Memory B cell (primary cell): ENCODE measurements around the gene PFKFB2.

Experiments used
- ATAC-seq: fragments of 150-1000 bp; cut with Tn5 transposase; 2 replicates; pipeline ENCODE4 v1.10.0; 2021; ENCODE audit warnings: low read depth, mild to moderate bottlenecking, moderate library complexity
- DNase-seq, 2 donors: peaks; one replicate each; pipeline ENCODE4 v3.0.0; 2022; ENCODE audit warnings: low spot score in 2 of 2
- H3K27ac Mint-ChIP-seq: one replicate; pipeline ENCODE4 v1.8.0; 2022; ENCODE audit warnings: mild to moderate bottlenecking, moderate library complexity, mixed read lengths
- H3K27me3 Mint-ChIP-seq: one replicate; pipeline ENCODE4 v1.8.0; 2022; ENCODE audit warnings: mixed read lengths
- H3K36me3 Mint-ChIP-seq: one replicate; pipeline ENCODE4 v1.8.0; 2022; ENCODE audit warnings: mild to moderate bottlenecking, mixed read lengths
- H3K4me1 Mint-ChIP-seq: one replicate; pipeline ENCODE4 v1.8.0; 2022; ENCODE audit warnings: mixed read lengths
- H3K4me3 Mint-ChIP-seq: one replicate; pipeline ENCODE4 v1.8.0; 2022; ENCODE audit warnings: mild to moderate bottlenecking, moderate library complexity, mixed read lengths
- H3K9me3 Mint-ChIP-seq: one replicate; pipeline ENCODE4 v1.8.0; 2022; ENCODE audit warnings: mixed read lengths

PFKFB2 gene

DNA sequence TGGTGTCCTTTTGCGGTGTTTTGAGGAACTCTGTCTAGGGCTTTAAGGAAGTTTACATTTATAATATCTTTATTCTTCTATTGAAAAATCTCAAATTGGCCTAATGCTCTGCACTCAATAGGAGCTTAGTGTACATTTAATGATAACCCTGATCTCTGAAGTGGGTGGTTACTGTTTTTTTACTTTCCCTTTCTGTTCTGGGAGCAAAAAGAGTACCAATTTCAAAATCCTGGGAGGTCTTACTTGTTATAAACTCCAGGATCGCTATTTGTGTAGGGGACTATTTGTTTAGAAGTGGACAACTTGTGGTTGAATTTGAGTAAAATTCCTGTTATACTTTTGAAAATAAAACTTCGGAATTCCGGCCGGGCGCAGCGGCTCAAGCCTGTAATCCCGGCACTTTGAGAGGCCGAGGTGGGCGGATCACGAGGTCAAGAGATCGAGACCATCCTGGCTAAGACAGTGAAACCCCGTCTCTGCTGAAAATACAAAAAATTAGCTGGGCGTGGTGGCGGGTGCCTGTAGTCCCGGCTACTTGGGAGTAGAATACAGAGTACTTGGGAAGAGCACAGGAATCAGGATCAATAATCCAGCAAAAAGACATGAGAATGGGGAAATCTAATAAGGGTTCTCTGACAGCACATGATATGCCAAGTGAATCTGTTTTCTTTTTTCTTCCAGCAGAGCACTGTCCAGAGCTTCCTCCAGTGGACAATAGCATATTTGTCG lies 36.7 kb downstream of the PFKFB2 start:
- no peak for ATAC-seq
- DNase-seq = no peak
- Mint-ChIP-seq H3K4me1 (peaks cover 6% of the 10 kb centered on the region), H3K4me3 (peak overlapping the region; percentile 53), H3K27me3 (no peaks in the 10 kb centered on the region), H3K27ac (peak overlapping the region; percentile 59), H3K9me3 (no peaks in the 10 kb centered on the region), H3K36me3 (no peaks in the 10 kb centered on the region)

DNA sequence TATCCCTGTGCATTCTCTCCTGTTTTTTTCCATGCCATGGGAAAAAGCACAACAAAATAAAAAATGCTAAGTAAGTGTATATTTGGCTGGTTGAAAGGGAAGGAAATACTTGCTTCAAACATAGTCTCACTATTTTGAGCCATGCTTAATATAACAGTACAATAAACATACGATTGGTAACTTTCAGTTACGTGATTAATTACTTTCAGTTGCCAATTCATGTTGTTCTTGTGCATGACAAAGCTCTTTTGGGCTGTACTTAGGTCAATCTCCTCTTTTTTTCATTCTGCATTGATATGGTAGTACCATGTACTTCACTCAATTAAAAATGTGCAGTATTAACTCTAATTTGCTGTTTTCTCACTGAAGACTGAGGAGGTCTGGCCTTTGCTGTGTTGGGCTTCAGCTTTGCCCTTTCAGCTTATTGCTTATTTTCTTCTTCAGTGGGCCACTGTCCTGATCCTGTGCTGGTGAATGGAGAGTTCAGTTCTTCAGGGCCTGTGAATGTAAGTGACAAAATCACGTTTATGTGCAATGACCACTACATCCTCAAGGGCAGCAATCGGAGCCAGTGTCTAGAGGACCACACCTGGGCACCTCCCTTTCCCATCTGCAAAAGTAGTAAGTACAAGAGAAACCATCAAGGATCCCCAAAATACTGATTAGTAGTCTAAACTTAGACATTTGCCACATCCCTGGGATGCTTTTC lies 38.3 kb downstream of the PFKFB2 start:
- Mint-ChIP-seq H3K4me3 (no peak overlapping the region), H3K27ac (no peak overlapping the region), H3K36me3 (no peaks in the 10 kb centered on the region), H3K9me3 (no peaks in the 10 kb centered on the region), H3K27me3 (peaks cover 1% of the 10 kb centered on the region), H3K4me1 (peaks cover 5% of the 10 kb centered on the region)
- ATAC-seq (no peak), DNase-seq (no peak)

DNA sequence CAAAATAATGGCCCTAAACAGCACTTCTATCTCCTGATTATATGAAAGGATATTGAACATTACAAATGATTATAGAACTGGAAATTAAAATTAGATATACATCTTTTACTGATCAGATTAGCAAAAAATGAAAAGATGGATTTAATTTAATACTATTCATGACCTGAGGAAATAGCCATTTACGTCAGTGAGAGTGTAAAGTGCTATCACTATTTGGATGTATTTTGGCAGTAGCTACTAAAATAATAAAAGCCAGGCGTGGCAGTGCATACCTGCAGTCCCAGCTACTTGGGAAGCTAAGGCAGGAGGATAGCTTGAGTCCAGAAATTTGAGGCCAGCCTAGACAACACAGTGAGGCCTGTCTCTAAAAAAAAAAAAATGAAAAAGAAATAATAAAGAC lies 40.9 kb downstream of the PFKFB2 start:
- Mint-ChIP-seq H3K4me3 (no peak overlapping the region), H3K4me1 (peaks cover 7% of the 10 kb centered on the region), H3K9me3 (no peaks in the 10 kb centered on the region), H3K36me3 (no peaks in the 10 kb centered on the region), H3K27me3 (peaks cover 1% of the 10 kb centered on the region), H3K27ac (no peak overlapping the region)
- DNase-seq (no peak), ATAC-seq (no peak)

DNA sequence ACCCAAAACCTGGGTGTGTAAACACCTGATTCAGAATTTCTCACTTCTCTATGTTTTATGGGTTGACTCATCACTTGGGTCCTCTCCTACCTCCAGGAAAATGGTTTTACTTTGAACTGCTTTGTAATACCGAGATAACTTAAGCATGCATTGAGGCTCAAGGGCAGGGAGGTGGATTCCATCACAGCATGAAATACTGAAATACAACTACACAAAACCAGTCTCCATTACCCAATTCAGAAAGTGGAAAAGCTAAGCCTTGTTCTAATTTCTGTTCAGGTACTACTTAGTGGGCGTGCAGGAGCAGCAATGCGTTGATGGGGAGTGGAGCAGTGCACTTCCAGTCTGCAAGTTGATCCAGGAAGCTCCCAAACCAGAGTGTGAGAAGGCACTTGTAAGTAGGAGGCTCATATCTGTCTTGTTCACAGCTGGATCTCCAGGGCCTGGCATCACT lies 44.8 kb downstream of the PFKFB2 start:
- peaks cover 12% of the 10 kb centered on the region for H3K27me3 Mint-ChIP-seq
- H3K4me3 Mint-ChIP-seq = no peak overlapping the region
- H3K4me1 Mint-ChIP-seq = peaks cover 3% of the 10 kb centered on the region
- H3K36me3 Mint-ChIP-seq = no peaks in the 10 kb centered on the region
- H3K27ac Mint-ChIP-seq = no peak overlapping the region
- no peak for ATAC-seq
- H3K9me3 Mint-ChIP-seq = no peaks in the 10 kb centered on the region
- DNase-seq = no peak

DNA sequence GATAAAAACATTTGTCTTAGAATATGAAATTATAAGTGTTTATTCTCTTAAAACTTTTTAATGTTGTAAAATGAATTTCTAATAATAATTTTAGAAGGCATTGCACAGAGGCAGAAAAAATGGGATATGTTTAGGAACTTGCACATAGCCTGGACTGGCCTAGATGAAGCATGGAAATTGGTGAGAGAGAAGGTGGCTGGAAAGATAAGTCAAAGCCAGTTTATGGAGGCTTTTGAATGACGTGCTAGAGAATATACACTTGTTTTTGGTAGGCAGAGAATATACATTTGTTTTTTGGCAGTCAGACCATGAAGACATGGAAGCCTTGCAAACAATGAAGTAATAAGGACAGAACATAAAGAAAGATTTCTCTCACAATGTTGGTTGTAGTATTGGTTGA lies 48.6 kb downstream of the PFKFB2 start:
- no peak overlapping the region for H3K4me3 Mint-ChIP-seq
- DNase-seq = no peak
- no peak overlapping the region for H3K27ac Mint-ChIP-seq
- no peaks in the 10 kb centered on the region for H3K9me3 Mint-ChIP-seq
- H3K4me1 Mint-ChIP-seq = no peaks in the 10 kb centered on the region
- H3K36me3 Mint-ChIP-seq = no peaks in the 10 kb centered on the region
- ATAC-seq = no peak
- H3K27me3 Mint-ChIP-seq = peaks cover 11% of the 10 kb centered on the region

DNA sequence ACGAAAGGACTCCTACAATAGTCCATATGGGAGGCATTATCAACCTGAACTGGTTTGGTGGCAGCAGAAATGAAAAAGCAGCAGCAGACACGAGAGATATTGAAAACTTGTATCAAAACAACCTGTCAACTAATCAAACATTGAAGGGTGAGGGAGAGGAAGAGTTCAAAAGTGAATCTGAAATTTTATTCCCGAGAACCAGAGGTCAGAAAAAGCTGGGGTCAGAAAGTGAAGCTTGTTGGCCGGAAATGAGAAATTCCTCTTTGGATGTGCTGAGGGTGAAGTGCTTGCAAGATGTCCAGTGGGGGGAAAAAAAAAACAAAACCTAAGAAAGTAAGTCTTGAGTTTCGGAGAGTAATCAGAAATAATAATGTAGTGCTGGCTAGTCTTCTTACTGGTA lies 49.1 kb downstream of the PFKFB2 start:
- no peak for DNase-seq
- no peak overlapping the region for H3K4me3 Mint-ChIP-seq
- ATAC-seq = no peak
- H3K36me3 Mint-ChIP-seq = no peaks in the 10 kb centered on the region
- H3K27me3 Mint-ChIP-seq = peaks cover 11% of the 10 kb centered on the region
- no peaks in the 10 kb centered on the region for H3K9me3 Mint-ChIP-seq
- no peaks in the 10 kb centered on the region for H3K4me1 Mint-ChIP-seq
- no peak overlapping the region for H3K27ac Mint-ChIP-seq

DNA sequence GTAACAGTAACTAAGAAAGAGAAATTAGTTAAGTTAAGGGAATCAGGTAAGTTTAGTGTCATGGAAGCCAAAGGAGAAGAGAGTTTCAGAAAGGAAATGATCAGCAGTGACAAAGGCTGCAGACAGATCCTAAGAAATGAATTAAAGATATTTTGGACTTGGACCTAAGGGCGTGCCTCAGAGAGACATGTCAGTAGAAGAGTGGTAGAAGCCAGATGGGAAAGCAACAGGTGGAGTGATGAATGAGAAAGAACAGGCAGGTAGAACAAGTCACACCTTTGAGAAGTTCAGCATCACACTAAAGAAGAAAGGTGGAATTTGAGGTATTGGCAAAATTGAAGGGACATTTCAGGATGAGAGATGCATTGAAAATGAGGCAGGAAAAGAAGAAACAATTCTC lies 49.6 kb downstream of the PFKFB2 start:
- no peak for ATAC-seq
- no peak for DNase-seq
- Mint-ChIP-seq H3K27ac (no peak overlapping the region), H3K4me3 (no peak overlapping the region), H3K4me1 (no peaks in the 10 kb centered on the region), H3K9me3 (no peaks in the 10 kb centered on the region), H3K27me3 (peaks cover 12% of the 10 kb centered on the region), H3K36me3 (no peaks in the 10 kb centered on the region)

DNA sequence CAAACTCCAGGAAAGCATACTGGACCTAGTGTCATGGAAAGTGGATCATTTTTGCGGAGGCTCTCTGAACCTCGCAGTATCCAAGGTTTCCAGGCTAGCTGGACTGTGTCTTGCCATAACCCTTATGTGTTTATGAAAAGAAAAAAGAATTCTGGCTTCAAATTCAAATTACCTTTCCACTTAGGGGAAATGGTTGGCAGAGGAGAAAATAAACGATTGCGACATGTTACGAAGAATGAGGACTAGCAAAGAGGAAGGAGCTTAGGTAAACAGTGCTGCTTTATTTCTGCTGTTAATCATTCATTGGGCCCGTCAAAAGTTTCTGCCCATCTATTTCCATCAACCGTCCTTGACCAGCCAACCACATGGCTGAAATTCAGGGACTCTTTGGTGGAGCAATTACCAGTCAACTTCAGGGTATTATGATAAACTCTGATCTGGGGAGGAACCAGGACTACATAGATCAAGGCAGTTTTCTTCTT lies 50.9 kb downstream of the PFKFB2 start, which contains the start of gene C4BPA:
C4BPA (plus strand) TSS at position 342 of the 482 bp plus-strand sequence. CDS start 8,793 bp downstream, outside the sequence.
- no peaks in the 10 kb centered on the region for H3K4me1 Mint-ChIP-seq
- no peak within 1 kb of the TSS for H3K27ac Mint-ChIP-seq
- ATAC-seq (no peak), DNase-seq (no peak)
- H3K4me3 Mint-ChIP-seq = no peak within 1 kb of the TSS
- no peaks in the 10 kb centered on the region for H3K36me3 Mint-ChIP-seq
- peaks cover 14% of the 10 kb centered on the region for H3K27me3 Mint-ChIP-seq
- no peaks in the 10 kb centered on the region for H3K9me3 Mint-ChIP-seq

DNA sequence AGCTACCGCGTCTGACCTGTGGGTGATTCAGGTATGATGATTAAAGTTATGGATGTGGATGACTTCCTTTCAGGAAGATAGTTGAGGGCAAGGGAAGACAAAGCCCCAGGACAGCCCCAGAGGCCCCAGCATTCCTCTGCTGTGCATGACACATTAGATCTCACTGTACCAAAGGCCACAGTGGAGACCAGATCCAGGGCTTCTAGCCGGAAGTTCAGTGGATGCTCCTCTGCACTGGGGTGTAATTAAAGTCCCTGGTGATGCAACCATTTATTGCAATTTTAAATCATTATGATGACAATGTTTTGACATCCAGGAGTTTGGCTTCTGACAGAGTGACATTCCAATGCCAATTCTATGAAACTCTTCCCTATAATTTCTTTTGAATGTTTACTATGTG lies 55.9 kb downstream of the PFKFB2 start:
- H3K4me1 Mint-ChIP-seq = no peaks in the 10 kb centered on the region
- no peak overlapping the region for H3K4me3 Mint-ChIP-seq
- H3K27ac Mint-ChIP-seq = no peak overlapping the region
- H3K27me3 Mint-ChIP-seq = peaks cover 12% of the 10 kb centered on the region
- H3K36me3 Mint-ChIP-seq = no peaks in the 10 kb centered on the region
- no peaks in the 10 kb centered on the region for H3K9me3 Mint-ChIP-seq
- no peak for DNase-seq
- no peak for ATAC-seq

DNA sequence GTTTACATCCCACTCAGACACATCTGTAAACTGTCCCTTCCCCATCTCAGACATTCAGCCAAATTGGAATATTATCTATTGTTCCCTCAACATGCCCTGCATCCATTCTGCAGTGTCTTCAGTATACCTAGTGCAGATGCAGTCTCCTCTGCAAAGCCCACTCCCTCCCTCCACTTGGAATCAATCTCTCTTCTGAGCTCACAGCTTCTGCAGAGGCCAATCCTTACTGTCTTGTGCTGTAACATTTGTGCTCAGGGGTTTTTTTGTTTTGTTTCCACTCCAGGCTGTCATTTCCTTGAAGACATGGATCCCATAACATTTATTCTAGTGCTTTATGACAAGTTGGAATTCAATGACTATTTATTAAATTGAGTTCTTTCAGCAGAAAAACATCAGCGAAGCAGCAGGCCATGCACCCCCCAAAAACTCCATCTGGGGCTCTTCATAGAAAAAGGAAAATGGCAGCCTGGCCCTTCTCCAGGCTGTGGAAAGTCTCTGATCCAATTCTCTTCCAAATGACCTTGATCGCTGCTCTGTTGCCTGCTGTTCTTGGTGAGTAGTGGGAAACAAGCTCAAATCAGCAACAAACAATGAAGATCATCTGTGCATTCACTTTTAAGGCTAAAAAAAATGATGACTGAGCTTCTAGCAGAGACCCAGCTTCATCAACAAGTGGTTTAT lies 59.7 kb downstream of the PFKFB2 start:
- Mint-ChIP-seq H3K4me1 (no peaks in the 10 kb centered on the region), H3K27me3 (peaks cover 9% of the 10 kb centered on the region), H3K4me3 (no peak overlapping the region), H3K36me3 (no peaks in the 10 kb centered on the region), H3K9me3 (no peaks in the 10 kb centered on the region), H3K27ac (no peak overlapping the region)
- ATAC-seq = no peak
- no peak for DNase-seq

DNA sequence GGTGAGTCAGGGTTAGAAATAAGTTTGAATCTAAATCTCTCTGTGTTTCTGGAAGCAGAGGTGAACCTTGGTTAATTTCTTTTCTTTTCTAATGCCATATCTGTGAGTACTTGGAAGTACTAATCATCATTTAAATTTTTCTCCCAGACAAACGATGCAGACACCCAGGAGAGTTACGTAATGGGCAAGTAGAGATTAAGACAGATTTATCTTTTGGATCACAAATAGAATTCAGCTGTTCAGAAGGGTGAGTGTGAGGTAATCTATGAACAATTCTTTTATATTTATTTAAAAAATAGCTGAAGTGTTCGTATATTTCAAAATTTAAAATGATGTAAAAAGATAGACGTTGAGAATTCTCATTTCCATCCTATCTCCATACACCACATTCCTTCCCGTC lies 62.2 kb downstream of the PFKFB2 start:
- no peak overlapping the region for H3K4me3 Mint-ChIP-seq
- H3K9me3 Mint-ChIP-seq = no peaks in the 10 kb centered on the region
- H3K27me3 Mint-ChIP-seq = peaks cover 2% of the 10 kb centered on the region
- H3K27ac Mint-ChIP-seq = no peak overlapping the region
- no peaks in the 10 kb centered on the region for H3K4me1 Mint-ChIP-seq
- ATAC-seq (no peak), DNase-seq (no peak)
- no peaks in the 10 kb centered on the region for H3K36me3 Mint-ChIP-seq

DNA sequence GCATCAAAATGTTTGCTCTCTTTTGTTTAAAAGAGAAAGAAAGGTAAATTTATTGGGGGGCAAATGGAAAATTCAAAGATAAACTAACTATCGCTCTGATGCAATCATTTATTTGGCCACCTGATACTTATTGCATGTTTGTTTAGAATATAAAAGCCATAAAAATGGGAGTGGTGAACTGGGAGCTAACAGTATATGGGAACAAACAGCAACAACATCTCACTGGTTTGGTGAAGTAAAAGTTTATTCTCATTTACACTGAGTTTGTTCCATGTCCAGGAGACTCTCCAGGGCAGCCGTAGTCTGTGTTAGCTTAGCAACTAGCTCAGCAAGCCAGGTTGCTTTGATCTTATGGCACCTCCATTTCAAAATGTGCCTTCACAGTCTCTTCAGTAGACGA lies 71.3 kb downstream of the PFKFB2 start:
- DNase-seq = no peak
- Mint-ChIP-seq H3K27ac (no peak overlapping the region), H3K36me3 (peaks cover 13% of the 10 kb centered on the region), H3K9me3 (peaks cover 22% of the 10 kb centered on the region), H3K27me3 (peaks cover 5% of the 10 kb centered on the region), H3K4me1 (no peaks in the 10 kb centered on the region), H3K4me3 (no peak overlapping the region)
- no peak for ATAC-seq

DNA sequence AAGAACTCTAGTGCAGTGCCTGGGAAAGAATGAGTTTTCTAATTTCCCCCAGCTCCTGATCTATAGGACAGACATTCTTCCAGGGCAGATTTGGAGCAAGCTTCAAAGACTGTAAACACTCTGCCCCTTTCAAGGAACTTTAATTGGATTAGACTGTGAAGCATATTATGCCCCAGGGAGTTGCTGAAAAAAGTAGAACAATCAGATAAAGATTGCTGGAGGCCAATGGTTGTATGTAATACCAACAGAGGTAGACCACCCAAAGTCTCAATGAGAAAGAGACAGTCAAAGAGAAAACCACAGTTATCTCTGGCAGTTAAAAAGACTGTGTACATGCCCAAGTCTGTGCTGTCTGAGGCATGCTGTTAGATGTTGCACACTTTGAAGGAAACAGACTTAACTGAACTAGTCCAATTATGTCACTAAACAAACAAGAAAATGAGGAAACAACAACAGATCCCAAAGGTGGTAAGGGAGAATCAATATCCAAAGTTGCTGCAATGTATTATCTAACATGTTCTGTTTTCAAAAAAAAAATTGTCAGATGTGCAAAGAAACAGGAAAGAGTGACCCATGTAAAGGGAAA lies 75.4 kb downstream of the PFKFB2 start:
- H3K27me3 Mint-ChIP-seq = peaks cover 2% of the 10 kb centered on the region
- H3K27ac Mint-ChIP-seq = no peak overlapping the region
- no peaks in the 10 kb centered on the region for H3K4me1 Mint-ChIP-seq
- no peak overlapping the region for H3K4me3 Mint-ChIP-seq
- H3K36me3 Mint-ChIP-seq = peaks cover 16% of the 10 kb centered on the region
- ATAC-seq = no peak
- no peak for DNase-seq
- H3K9me3 Mint-ChIP-seq = peaks cover 32% of the 10 kb centered on the region

DNA sequence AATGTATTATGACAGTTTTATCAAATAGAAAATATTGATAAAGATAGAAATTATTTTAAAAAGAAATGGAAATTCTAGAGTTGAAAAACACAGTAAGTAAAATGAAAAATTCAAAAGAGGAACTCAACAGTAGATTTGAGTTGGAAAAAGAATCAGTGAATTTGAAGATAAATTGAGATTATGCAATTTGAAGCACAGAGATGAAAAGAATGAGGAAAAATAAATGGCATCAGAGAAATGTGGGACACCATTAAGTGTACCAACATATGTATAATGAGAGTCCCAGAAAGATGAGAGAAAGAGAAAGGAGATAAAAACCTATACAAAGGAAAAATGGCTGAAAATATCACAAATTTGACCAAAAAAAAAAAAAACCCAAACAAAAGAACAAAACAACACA lies 76.0 kb downstream of the PFKFB2 start:
- H3K27me3 Mint-ChIP-seq = peaks cover 1% of the 10 kb centered on the region
- H3K36me3 Mint-ChIP-seq = peaks cover 15% of the 10 kb centered on the region
- DNase-seq (no peak), ATAC-seq (no peak)
- H3K4me1 Mint-ChIP-seq = no peaks in the 10 kb centered on the region
- peaks cover 32% of the 10 kb centered on the region for H3K9me3 Mint-ChIP-seq
- H3K4me3 Mint-ChIP-seq = no peak overlapping the region
- no peak overlapping the region for H3K27ac Mint-ChIP-seq
